GM12801 (cell line): Measurements from ENCODE around the gene ADGRG6.

Experiments
- CTCF ChIP-seq: IDR thresholded peaks from one replicate; pipeline ENCODE4 v1.5.1; 2011; ENCODE audit warnings: control low read depth; ENCODE audit not compliant: insufficient read length; ENCODE audit errors: extremely low read depth

ADGRG6 gene

GRCh38 chr6:142412658-142413057, 110.9 kb downstream of the ADGRG6 start:
- no peak for TF ChIP-seq CTCF

- no peak for TF ChIP-seq CTCF
Measured at GRCh38 chr6:142413111-142413510, 111.3 kb downstream of the ADGRG6 start.

- no peak for TF ChIP-seq CTCF
Measured at GRCh38 chr6:142414462-142415250, 112.8 kb downstream of the ADGRG6 start.

GRCh38 chr6:142416179-142416578, 114.4 kb downstream of the ADGRG6 start:
- TF ChIP-seq CTCF, result no peak

- no peak for TF ChIP-seq CTCF
Measured at GRCh38 chr6:142416686-142417085, 114.9 kb downstream of the ADGRG6 start.

GRCh38 chr6:142417331-142417750, 115.5 kb downstream of the ADGRG6 start:
- no peak for TF ChIP-seq CTCF

- no peak for TF ChIP-seq CTCF
Measured at GRCh38 chr6:142419071-142419470, 117.3 kb downstream of the ADGRG6 start.
